GM18508 (cell line): ENCODE data around the gene CMC2.

Experiments used
- ATAC-seq: cut with Tn5 transposase; IDR thresholded peaks from one replicate; pipeline ENCODE4 v1.9.1; 2021; ENCODE audit warnings: moderate number of reproducible peaks; ENCODE audit not compliant: insufficient read depth, unreplicated experiment

Gene CMC2

GRCh38 chr16:80938004-80938878 is 68.4 kb downstream of the CMC2 start:
- no peak for ATAC-seq

GRCh38 chr16:80936410-80936809 is 70.3 kb downstream of the CMC2 start:
- ATAC-seq, result no peak

GRCh38 chr16:80935691-80936090 is 71.0 kb downstream of the CMC2 start:
- ATAC-seq, result no peak

GRCh38 chr16:80932708-80933095 is 74.0 kb downstream of the CMC2 start:
- ATAC-seq, result no peak

- no peak for ATAC-seq
Measured at GRCh38 chr16:80931801-80932707, 74.6 kb downstream of the CMC2 start.

- no peak for ATAC-seq
Measured at GRCh38 chr16:80924372-80924978, 82.2 kb downstream of the CMC2 start.

GRCh38 chr16:80923356-80923755 is 83.3 kb downstream of the CMC2 start:
- ATAC-seq, result no peak
